ENCODE measurements around the gene COG5.

- TF ChIP-seq POLR2A (IDR thresholded peaks at IDR 0.05; ENCODE audit: low read depth, low read length) (no peak), RELA (IDR thresholded peaks at IDR 0.05; ENCODE audit: borderline replicate concordance, partially characterized antibody) (no peak), MAX (IDR thresholded peaks at IDR 0.05; ENCODE audit: low read depth, low read length) (no peak), TCF7 (IDR thresholded peaks at IDR 0.05; ENCODE audit: borderline replicate concordance) (no peak)
- TF ChIP-seq, protein P1, sequence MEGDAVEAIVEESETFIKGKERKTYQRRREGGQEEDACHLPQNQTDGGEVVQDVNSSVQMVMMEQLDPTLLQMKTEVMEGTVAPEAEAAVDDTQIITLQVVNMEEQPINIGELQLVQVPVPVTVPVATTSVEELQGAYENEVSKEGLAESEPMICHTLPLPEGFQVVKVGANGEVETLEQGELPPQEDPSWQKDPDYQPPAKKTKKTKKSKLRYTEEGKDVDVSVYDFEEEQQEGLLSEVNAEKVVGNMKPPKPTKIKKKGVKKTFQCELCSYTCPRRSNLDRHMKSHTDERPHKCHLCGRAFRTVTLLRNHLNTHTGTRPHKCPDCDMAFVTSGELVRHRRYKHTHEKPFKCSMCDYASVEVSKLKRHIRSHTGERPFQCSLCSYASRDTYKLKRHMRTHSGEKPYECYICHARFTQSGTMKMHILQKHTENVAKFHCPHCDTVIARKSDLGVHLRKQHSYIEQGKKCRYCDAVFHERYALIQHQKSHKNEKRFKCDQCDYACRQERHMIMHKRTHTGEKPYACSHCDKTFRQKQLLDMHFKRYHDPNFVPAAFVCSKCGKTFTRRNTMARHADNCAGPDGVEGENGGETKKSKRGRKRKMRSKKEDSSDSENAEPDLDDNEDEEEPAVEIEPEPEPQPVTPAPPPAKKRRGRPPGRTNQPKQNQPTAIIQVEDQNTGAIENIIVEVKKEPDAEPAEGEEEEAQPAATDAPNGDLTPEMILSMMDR (IDR thresholded peaks at IDR 0.05 in 2 of 3, conservative IDR thresholded peaks at IDR 0.05 in 1 of 3; ENCODE audit: control insufficient read depth in 2 of 3, extremely low read depth in 1 of 3, insufficient read depth in 1 of 3, low read depth in 3 of 3, low read length in 3 of 3), result no peak
Measured at GRCh38 chr7:107228291-107228690, 335.4 kb downstream of the COG5 start.
